K562 (cell line): ENCODE results near the gene SRGN. TPM values are rescaled to one million over a fixed set of nuclear protein-coding genes. Genes with fewer than 3 reads are reported as not detected.
"Not testable (repeated sequence)": the region's sequence is repeated elsewhere in the genome, so short reads cannot be mapped to it uniquely, and the experiment has no call there.

Source experiments
- ATAC-seq: fragments of 200-7000 bp; cut with Tn5 transposase; 3 replicates; pipeline ENCODE4 v1.9.1; 2020; ENCODE audit warnings: moderate library complexity
- BruUV-seq: library from RNA; stranded (reverse); fragments of 400-500 nt; replicated peaks from 2 replicates; lab custom pipeline; 2021; lab: Mats Ljungman, UMichigan
- CTCF ChIA-PET: fragments of 300-600 bp; formaldehyde crosslinking; extraction: SDS; loops from one replicate; lab custom pipeline; 2021; ENCODE audit warnings: low intra/inter-chr PET ratio; lab: Yijun Ruan, JAX
- POLR2A ChIA-PET: fragments of 300-600, 350-650 bp; sonication (Branson Sonifier 250); formaldehyde crosslinking; extraction: SDS; loops from one replicate; lab custom pipeline; 2021; ENCODE audit warnings: antibody characterized with exemption, inconsistent platforms; lab: Yijun Ruan, JAX
- DNase-seq, 4 experiments: peaks; one replicate each; pipeline versions ENCODE4 v3.0.0 to v3.0.0-alpha.2; 2011 to 2018; ENCODE audit warnings: low spot score in 3 of 4, mixed read lengths in 3 of 4; ENCODE audit errors: extremely low read depth in 1 of 4
- FAIRE-seq: peaks from 2 replicates; lab custom pipeline; 2011; peaks lifted over from hg19 to GRCh38; lab: Jason Lieb, UNC
- H2AFZ ChIP-seq: 2 replicates; pipeline ENCODE4 v1.6.0; 2011; ENCODE audit warnings: low read depth, low read length, control low read depth, inconsistent platforms
- H3K27ac ChIP-seq: fragments of 200-600 bp; 3 replicates; pipeline ENCODE4 v1.8.0; 2011; ENCODE audit warnings: low read depth, mild to moderate bottlenecking, control low read depth, inconsistent platforms, low read length, moderate library complexity, mixed read lengths; ENCODE audit errors: extremely low read depth
- H3K27me3 ChIP-seq, 2 experiments: fragments of 300-600 bp in 1 of 2; 2 replicates in 1 of 2; 3 replicates in 1 of 2; pipeline versions ENCODE4 v1.6.0 to v1.8.0; 2011; ENCODE audit warnings: inconsistent platforms in 2 of 2, low read length in 2 of 2, mild to moderate bottlenecking in 1 of 2, mixed read lengths in 1 of 2, moderate library complexity in 1 of 2; ENCODE audit not compliant: control insufficient read depth in 2 of 2, insufficient read depth in 2 of 2
- H3K36me3 ChIP-seq: fragments of 300-600 bp; 3 replicates; pipeline ENCODE4 v1.8.0; 2011; ENCODE audit warnings: mild to moderate bottlenecking, low read length, inconsistent platforms; ENCODE audit not compliant: control insufficient read depth, insufficient read depth
- H3K4me1 ChIP-seq, 2 experiments: fragments of 200-600 bp in 1 of 2; replicated peaks in 1 of 2; 2 replicates in 1 of 2; 3 replicates in 1 of 2; pipeline versions ENCODE4 v1.5.1 to v1.8.0; 2011; ENCODE audit warnings: inconsistent platforms in 2 of 2, low read length in 2 of 2, mild to moderate bottlenecking in 1 of 2, mixed read lengths in 1 of 2, moderate library complexity in 1 of 2; ENCODE audit not compliant: control insufficient read depth in 2 of 2, insufficient read depth in 2 of 2
- H3K4me2 ChIP-seq: 2 replicates; pipeline ENCODE4 v1.6.1; 2011; ENCODE audit warnings: low read length, control low read depth, inconsistent platforms, mixed read lengths; ENCODE audit not compliant: insufficient read depth
- H3K4me3 ChIP-seq: fragments of 200-600 bp; sonication (generic), shearing (Covaris generic); 2 replicates; pipeline ENCODE4 v1.5.1; 2016; ENCODE audit warnings: control low read depth, inconsistent platforms
- H3K79me2 ChIP-seq: fragments of 200-600 bp; 3 replicates; pipeline ENCODE4 v1.8.0; 2011; ENCODE audit warnings: low read length, inconsistent platforms; ENCODE audit not compliant: control insufficient read depth, insufficient read depth
- H3K9ac ChIP-seq, 2 experiments: 2 replicates each; pipeline versions ENCODE4 v1.6.0 to v1.6.1; 2011; ENCODE audit warnings: low read depth in 2 of 2, low read length in 2 of 2, control low read depth in 1 of 2, inconsistent platforms in 1 of 2, mild to moderate bottlenecking in 1 of 2, mixed read lengths in 1 of 2; ENCODE audit not compliant: insufficient read depth in 1 of 2
- H3K9me1 ChIP-seq: one replicate; pipeline ENCODE4 v1.6.0; 2011; ENCODE audit warnings: inconsistent platforms, mild to moderate bottlenecking, low read length, moderate library complexity; ENCODE audit not compliant: control insufficient read depth, insufficient read depth
- H3K9me3 ChIP-seq: replicated peaks from 2 replicates; pipeline ENCODE4 v1.5.1; 2011; ENCODE audit warnings: low read depth, low read length, inconsistent platforms; ENCODE audit not compliant: control insufficient read depth, insufficient read depth
- H4K20me1 ChIP-seq: replicated peaks from 2 replicates; pipeline ENCODE4 v1.6.1; 2011; ENCODE audit warnings: low read length, inconsistent platforms, mixed read lengths; ENCODE audit not compliant: control insufficient read depth, insufficient read depth
- ADNP ChIP-seq: fragments of 200-800 bp; sonication (Bioruptor generic); IDR thresholded peaks from 2 replicates; pipeline ENCODE4 v1.6.1; 2016; ENCODE audit warnings: missing genetic modification characterization, missing compliant biosample characterization
- ETS1 ChIP-seq: conservative IDR thresholded peaks from 2 replicates; pipeline ENCODE4 v1.6.1; 2011; ENCODE audit warnings: low read depth, mild to moderate bottlenecking, low read length; ENCODE audit not compliant: control insufficient read depth
- KLF16 ChIP-seq: IDR thresholded peaks from 2 replicates; pipeline ENCODE4 v1.6.1; 2016; ENCODE audit warnings: antibody characterized with exemption
- ZNF121 ChIP-seq: sonication (generic); formaldehyde crosslinking; conservative IDR thresholded peaks from 2 replicates; pipeline ENCODE4 v1.8.0; 2022; ENCODE audit warnings: missing genetic modification reagents
- WGBS: fragments of 100-300 bp; shearing (Covaris generic); methylation state at CpG from one replicate; pipeline ENCODE4 v1.1.6; 2016; ENCODE audit warnings: low coverage, mixed read lengths; ENCODE audit not compliant: insufficient coverage; ENCODE audit errors: missing lambda C conversion rate; 5-methylcytosine and 5-hydroxymethylcytosine counted together
- in situ Hi-C: fragments of 300-500 bp; cut with MboI; formaldehyde crosslinking; loops from 4 replicates; pipeline ENCODE4 v1.15.0; 2018; ENCODE audit warnings: inconsistent platforms, mixed read lengths
- intact Hi-C: fragments of 100-400 bp; cut with micrococcal nuclease; formaldehyde crosslinking; loops from 2 replicates; pipeline ENCODE4 v1.14.2; 2022
- polyA plus RNA-seq, 8 experiments: library from polyadenylated mRNA; depleted of rRNA in 4 of 8; stranded (reverse) in 5 of 8; unstranded in 3 of 8; fragments of >200 nt; fragmentation: Nextera tagmentation in 2 of 8; fragmentation: Illumina TruSeq in 1 of 8; extraction: Ambion mirVana in 2 of 8; extraction: Trizol in 1 of 8; gene quantifications; 2 replicates each; pipeline versions ENCODE4 v1.2.1 to v1.2.3, GENCODE V29; 2011 to 2014; ENCODE audit warnings: inconsistent platforms in 1 of 8, missing spikeins in 1 of 8
- total RNA-seq, 7 experiments: library from RNA; depleted of rRNA in 6 of 7; stranded (reverse); fragments of >200 nt in 6 of 7; fragmentation: Illumina TruSeq in 2 of 7; extraction: Trizol in 2 of 7; gene quantifications; 2 replicates each; pipeline versions ENCODE4 v1.2.1 to v1.2.3, GENCODE V29; 2011 to 2021; ENCODE audit warnings: low replicate concordance in 1 of 7

The SRGN gene
- total and polyA plus RNA-seq, 9 of the 15 experiments (the other 6 are each of a cell fraction or from before 2014, with no cell fraction given) = 136 to 304 (median 180) TPM

GRCh38 chr10:69040904-69041303 lies 47.0 kb upstream of the SRGN start:
- H3K36me3 ChIP-seq, H3K9me1 ChIP-seq, H3K9ac ChIP-seq, DNase-seq, FAIRE-seq, H3K9me3 ChIP-seq, H3K4me2 ChIP-seq, H3K79me2 ChIP-seq, BruUV-seq, in situ Hi-C loops, intact Hi-C loops, H3K4me3 ChIP-seq, H3K27me3 ChIP-seq, CTCF ChIA-PET, H2AFZ ChIP-seq, H3K27ac ChIP-seq, H4K20me1 ChIP-seq, ATAC-seq: not testable (repeated sequence)
- 35% methylated on average over 4 of the region's 5 CpGs for WGBS
- POLR2A ChIA-PET = interaction anchor here (0.9 to 2.1 kb wide), 3 partner anchors 12 to 21 kb away, joined by 3 to 5 read pairs (median 3); no protein-coding TSS in a partner anchor
- H3K4me1 ChIP-seq = peaks cover 7 to 16% of the 10 kb centered on the region in 2 experiments; a peak in 4 of 5 replicates
- peak; percentile 92 for TF ChIP-seq ZNF121 (CRISPR knock-in tag)

GRCh38 chr10:69042417-69042816 lies 45.5 kb upstream of the SRGN start:
- H3K27ac ChIP-seq = no peak overlapping the region
- 49% methylated on average over 5 of the region's 5 CpGs for WGBS
- H4K20me1 ChIP-seq = no peaks in the 10 kb centered on the region
- in situ Hi-C loops (no loop called here), intact Hi-C loops (no loop called here)
- H3K9ac ChIP-seq = no peak overlapping the region
- H3K4me3 ChIP-seq = no peak overlapping the region
- no peaks in the 10 kb centered on the region for H3K27me3 ChIP-seq
- peaks cover 7 to 17% of the 10 kb centered on the region in 2 experiments; a peak in 4 of 5 replicates for H3K4me1 ChIP-seq
- ATAC-seq (no peak), FAIRE-seq (no peak), DNase-seq (no peak)
- no peaks in the 10 kb centered on the region for H3K9me1 ChIP-seq
- H3K9me3 ChIP-seq = no peaks in the 10 kb centered on the region
- H3K36me3 ChIP-seq = no peaks in the 10 kb centered on the region; the same call in 2 of the 3 replicates
- TF ChIP-seq KLF16 = no peak
- TF ChIP-seq ETS1 = no peak
- TF ChIP-seq ADNP (tag) = no peak
- POLR2A ChIA-PET = interaction anchor here (0.5 to 2.1 kb wide), 4 partner anchors 8 to 84 kb away, joined by 3 to 5 read pairs (median 4); no protein-coding TSS in a partner anchor
- CTCF ChIA-PET = no interaction called here
- BruUV-seq = no TSS peak
- no peak overlapping the region for H2AFZ ChIP-seq
- no peak overlapping the region for H3K4me2 ChIP-seq
- no peaks in the 10 kb centered on the region for H3K79me2 ChIP-seq
